ENCODE results near the gene TSPOAP1.

- TF ChIP-seq, protein P1, sequence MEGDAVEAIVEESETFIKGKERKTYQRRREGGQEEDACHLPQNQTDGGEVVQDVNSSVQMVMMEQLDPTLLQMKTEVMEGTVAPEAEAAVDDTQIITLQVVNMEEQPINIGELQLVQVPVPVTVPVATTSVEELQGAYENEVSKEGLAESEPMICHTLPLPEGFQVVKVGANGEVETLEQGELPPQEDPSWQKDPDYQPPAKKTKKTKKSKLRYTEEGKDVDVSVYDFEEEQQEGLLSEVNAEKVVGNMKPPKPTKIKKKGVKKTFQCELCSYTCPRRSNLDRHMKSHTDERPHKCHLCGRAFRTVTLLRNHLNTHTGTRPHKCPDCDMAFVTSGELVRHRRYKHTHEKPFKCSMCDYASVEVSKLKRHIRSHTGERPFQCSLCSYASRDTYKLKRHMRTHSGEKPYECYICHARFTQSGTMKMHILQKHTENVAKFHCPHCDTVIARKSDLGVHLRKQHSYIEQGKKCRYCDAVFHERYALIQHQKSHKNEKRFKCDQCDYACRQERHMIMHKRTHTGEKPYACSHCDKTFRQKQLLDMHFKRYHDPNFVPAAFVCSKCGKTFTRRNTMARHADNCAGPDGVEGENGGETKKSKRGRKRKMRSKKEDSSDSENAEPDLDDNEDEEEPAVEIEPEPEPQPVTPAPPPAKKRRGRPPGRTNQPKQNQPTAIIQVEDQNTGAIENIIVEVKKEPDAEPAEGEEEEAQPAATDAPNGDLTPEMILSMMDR (conservative IDR thresholded peaks at IDR 0.05; ENCODE audit: low read depth, low read length), result no peak
- TF ChIP-seq BHLHE40 (IDR thresholded peaks at IDR 0.05; ENCODE audit: low read depth, low read length) (no peak), SMC3 (IDR thresholded peaks at IDR 0.05; ENCODE audit: low read depth, low read length) (no peak), NFE2L2 (IDR thresholded peaks at IDR 0.05; ENCODE audit: low read depth, low read length) (no peak), POLR2A (IDR thresholded peaks at IDR 0.05; ENCODE audit: low read depth, low read length) (no peak), MXI1 (IDR thresholded peaks at IDR 0.05; ENCODE audit: borderline replicate concordance, low read depth, low read length) (no peak)
- TF ChIP-seq, protein P2, sequence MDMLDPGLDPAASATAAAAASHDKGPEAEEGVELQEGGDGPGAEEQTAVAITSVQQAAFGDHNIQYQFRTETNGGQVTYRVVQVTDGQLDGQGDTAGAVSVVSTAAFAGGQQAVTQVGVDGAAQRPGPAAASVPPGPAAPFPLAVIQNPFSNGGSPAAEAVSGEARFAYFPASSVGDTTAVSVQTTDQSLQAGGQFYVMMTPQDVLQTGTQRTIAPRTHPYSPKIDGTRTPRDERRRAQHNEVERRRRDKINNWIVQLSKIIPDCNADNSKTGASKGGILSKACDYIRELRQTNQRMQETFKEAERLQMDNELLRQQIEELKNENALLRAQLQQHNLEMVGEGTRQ (IDR thresholded peaks at IDR 0.05; ENCODE audit: low read depth, low read length), result no peak
Measured at GRCh38 chr17:58302919-58303585, 25.5 kb downstream of the TSPOAP1 start.

Measured in IMR-90 (cell line).